Stimulated activated CD4-positive, alpha-beta T cell treated with anti-CD3 and anti-CD28 coated beads, Interleukin-12 subunit alpha, Interleukin-12 subunit beta, amount 100 ng/mL, for 48 hours (primary cell): Measurements from ENCODE around the gene UPK3A.
"Not testable (repeated sequence)": the region's sequence is repeated elsewhere in the genome, so short reads cannot be mapped to it uniquely, and the experiment has no call there.

ENCODE experiments used
- DNase-seq, 3 donors: peaks; one replicate each; pipeline ENCODE4 v3.0.0-alpha.2; 2020; ENCODE audit warnings: low read depth in 2 of 3, low spot score in 1 of 3

UPK3A gene

DNA sequence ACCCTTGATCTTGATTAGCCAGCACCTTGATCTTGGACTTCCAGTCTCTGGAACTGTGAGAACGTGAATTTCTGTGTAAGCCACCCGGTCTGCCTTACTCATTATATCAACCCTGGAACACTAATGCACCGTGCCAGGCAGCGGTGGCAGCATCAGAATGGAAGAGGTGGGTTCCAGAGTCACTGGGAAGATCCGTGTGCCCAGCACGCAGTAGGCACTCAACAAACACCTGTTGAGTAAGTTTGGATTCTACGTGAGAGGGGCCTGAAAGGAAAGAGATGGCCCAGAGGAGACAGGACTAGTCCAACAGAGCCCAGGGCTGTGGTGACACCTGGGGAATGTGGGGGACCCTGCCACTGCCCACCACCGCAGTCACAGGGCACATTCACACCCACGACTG, 6.6 kb upstream of the UPK3A start:
- DNase-seq, result no peak

DNA sequence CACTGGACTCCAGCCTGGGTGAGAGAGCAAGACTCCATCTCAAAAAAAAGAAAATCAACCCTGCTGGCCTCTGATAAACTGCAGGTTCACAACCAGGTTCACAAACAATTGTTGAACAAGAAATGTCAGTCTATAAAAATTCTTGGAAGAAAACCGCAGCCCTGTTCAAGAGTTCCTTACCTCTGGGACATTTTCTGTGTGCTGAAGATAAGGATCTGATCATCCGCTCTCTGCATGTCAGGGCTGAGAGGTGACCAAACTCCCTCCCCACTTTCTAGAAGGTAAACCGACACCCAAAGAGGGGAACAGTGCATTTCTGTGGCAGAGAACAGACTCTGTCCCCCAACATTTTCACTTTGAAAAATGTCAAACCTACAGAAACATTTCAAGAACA, 4.2 kb upstream of the UPK3A start:
- no peak for DNase-seq

DNA sequence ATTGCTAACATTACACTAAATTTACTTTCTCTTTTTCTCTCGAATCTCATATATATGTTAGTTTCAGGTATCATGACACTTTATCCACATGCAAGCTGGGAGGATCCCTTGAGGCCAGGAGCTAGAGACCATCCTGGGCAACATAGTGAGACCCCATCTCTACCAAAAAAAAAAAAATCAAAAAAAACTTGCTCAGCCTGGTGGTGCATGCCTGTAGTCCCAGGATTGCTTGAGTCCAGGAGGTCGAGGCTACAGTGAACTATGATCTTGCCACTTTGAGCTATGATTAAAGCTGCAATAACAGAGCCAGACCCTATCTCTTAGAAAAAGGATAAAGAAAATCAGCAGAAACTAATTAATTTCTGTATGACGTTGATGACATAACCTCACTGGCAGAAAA, 3.7 kb upstream of the UPK3A start:
- DNase-seq, result no peak

DNA sequence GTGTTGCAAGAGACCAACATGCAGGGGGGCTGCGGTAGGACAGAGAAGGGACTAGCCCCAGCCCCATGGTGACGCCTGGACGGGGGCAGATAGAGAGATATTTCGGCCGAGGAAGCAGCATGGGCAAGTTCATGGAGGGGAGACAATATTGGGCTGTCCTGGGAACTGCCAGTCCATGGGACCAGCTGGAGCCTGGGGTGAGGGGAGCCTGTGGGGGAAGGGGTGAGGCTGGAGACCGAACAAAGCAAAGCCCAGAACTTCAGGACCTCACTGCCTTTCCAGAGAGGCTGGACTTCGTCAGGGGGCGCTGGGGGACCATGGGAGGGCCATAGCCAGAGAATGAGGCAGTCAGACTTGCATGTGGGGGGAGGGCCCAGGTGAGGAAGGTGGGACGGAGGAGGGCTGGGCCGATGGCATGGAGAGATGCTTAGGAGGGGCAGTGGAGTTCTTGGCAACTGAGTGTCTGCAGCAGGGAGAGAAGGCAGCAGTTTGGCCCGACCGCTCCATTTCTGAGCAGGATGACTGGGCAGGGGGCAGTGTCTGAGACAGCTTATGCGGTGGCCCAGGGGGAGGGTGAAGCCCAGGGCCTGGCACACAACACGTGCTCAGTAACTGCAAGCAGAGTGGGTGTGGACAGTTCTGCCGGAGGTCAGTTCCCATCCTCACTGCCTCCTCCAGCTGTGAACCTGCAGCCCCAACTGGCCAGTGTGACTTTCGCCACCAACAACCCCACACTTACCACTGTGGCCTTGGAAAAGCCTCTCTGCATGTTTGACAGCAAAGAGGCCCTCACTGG, 712 bp downstream of the UPK3A start:
- no peak for DNase-seq

DNA sequence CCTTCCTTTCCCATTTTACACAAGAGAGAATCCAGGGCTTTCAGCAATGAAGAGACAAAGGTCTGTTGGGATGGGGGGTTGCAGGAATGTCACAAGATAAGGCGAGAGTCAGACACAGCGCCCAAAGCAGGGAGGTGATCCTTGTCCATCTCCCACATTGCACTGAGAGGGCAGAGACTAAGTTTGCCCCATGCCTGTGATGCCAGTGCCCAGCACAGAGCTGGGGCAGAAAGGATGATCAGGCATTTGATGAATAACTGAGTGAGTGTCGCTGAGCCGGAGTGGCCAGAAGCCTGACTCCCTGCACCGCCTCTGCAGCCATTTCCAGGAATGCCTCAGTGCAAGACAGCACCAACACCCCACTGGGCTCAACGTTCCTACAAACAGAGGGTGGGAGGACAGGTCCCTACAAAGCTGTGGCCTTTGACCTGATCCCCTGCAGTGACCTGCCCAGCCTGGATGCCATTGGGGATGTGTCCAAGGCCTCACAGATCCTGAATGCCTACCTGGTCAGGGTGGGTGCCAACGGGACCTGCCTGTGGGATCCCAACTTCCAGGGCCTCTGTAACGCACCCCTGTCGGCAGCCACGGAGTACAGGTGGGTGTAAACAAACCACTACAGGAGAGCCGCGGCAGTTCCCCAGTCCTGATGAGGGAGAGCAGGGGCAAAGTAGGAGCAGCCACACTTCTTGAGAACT, 2.3 kb downstream of the UPK3A start:
- DNase-seq, result no peak

DNA sequence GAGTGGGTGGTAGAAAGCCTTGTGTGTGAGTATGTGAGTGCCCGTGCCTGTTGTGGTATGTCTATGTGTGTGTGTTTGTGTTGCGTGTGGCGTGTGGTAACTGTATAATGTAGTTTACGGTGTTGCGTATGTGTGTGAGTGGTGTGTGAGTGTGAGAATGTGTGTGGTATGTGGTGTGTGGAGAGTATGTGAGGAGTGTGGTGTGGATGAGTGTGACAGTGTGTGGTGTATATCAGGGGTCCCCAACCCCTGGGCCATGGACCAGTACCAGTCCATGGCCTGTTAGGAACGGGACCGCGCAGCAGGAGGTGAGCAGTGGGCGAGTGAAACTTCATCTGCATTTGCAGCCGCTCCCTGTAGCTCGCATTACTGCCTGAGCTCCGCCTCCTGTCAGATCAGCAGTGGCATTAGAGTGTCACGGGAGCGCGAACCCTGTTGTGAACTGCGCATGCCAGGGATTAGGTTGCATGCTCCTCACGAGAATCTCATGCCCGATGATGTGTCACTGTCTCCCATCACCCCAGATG, 5.7 kb downstream of the UPK3A start:
- no peak for DNase-seq

DNA sequence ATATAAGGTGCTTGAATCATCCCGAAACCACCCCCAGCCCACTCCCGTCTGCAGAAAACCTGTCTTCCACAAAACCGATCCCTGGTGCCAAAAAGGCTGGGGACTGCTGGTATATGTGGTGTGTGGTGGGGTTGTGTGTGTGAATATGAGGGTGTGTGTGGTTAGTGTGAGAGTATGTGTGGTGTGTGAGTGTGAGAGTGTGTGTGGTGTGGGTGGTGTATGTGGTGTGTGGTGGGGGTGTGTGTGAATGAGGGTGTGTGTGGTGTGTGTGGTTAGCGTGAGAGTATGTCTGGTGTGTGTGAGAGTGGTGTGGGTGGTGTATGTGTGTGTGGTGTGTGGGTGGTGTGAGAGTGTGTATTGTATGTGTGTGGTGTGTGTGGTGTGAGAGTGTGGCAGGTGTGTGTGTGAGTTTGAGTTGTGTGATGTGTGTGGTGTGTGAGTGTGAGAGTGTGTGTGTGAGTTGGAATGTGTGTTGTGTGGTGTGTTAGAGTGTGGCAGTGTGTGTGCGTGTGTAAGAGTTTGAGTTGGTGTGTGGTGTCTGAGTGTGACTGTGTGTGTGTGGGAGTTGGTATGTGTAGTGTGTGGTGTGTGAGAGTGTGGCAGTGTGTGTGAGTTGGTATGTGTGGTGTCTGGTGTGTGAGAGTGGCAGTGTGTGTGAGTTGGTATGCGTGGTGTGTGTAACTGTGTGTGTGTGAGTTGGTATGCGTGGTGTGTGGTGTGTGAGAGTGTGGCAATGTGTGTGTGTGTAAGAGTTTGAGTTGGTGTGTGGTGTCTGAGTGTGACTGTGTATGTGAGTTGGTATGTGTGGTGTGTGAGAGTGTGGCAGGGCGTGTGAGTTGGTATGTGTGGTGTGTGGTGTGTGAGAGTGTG, 6.5 kb downstream of the UPK3A start:
- no peak for DNase-seq

DNA sequence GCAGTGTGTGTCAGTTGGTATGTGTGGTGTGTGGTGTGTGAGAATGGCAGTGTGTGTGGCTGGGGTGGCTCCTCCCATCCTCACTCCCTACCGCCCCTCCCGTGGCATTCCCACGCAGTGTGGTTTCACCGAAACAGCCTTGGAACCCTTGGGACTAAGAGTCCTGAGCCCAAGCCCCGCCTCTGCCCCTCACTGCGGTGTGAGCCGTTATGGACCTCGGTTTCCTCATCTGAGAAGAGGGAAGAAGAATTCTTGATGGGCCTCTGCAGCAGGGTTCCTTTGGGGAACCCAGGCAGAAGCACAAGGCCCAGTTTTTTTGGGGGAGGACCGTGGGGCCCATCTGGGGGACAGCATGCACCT, 7.2 kb downstream of the UPK3A start:
- no peak for DNase-seq

DNA sequence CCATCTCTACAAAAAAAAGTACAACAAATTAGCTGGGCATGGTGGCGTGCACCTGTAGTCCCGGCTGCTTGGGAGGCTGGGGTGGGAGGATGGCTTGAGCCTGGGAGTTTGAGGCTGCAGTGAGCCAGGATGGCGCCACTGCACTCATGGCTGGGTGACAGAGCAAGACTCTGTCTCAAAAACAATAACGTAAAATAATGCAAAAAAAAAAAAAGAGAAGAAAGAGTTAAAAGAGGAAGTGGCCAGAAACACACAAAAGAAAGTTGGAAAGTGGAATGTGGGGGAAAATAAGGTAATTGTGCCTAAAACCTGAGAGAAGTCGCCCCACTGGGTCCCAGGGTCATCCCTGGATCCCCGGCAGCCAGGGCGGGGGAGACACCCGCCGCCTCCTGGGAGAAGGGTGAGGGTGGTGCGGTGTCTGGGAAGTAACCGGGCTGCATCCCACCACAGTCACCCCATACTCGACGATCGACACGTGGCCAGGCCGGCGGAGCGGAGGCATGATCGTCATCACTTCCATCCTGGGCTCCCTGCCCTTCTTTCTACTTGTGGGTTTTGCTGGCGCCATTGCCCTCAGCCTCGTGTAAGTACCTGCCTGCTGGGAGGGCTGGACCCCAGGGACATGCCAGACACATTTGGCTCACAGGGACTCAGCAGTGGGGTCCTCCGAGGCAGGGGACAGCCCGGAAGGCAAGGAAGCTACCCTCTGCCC, 8.1 kb downstream of the UPK3A start:
- no peak for DNase-seq

DNA sequence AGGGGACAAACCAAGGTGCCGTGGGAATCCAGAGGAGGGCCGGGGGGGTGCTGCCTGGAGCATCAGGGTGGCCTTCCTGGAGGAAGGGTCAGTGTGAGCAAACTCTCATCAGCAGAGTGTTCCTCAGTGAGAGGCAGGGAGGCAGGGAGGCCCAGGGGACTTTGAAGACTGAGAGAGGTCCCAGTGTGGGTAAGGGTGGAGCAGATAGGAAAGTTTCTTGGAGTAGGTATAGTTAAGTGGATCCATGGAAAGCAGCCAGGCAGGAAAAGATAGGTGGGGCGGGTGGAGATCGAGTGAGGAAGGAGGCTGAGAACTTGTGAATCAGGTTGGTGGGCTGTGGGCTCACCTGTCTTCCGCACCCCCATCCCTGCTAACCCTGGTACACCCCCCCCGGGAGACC, 9.3 kb downstream of the UPK3A start:
- DNase-seq, result no peak

DNA sequence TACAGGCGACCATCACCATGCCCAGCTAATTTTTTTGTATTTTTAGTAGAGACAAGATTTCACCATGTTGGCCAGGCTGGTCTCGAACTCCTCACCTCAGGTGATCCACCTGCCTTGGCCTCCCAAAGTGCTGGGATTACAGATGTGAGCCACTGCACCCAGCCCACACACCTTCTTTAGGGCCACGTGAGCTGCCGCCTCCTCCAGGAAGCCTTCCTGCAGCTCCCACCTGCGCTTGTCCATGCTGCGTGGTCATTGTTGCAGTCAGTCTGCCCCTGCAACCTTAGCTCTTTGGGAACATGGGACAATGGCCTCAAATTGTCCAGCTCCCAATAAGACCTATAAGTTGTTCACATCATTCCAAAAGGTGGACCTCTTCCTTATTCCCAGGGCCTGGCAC, 10.3 kb downstream of the UPK3A start:
- DNase-seq, result not testable (repeated sequence)

DNA sequence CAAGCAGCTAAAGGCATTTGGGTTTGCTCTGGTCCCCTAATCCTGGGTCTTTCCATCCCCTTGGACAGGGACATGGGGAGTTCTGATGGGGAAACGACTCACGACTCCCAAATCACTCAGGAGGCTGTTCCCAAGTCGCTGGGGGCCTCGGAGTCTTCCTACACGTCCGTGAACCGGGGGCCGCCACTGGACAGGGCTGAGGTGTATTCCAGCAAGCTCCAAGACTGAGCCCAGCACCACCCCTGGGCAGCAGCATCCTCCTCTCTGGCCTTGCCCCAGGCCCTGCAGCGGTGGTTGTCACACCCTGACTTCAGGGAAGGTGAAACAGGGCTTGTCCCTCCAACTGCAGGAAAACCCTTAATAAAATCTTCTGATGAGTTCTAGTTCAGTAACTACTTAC, 10.7 kb downstream of the UPK3A start:
- DNase-seq, result no peak

DNA sequence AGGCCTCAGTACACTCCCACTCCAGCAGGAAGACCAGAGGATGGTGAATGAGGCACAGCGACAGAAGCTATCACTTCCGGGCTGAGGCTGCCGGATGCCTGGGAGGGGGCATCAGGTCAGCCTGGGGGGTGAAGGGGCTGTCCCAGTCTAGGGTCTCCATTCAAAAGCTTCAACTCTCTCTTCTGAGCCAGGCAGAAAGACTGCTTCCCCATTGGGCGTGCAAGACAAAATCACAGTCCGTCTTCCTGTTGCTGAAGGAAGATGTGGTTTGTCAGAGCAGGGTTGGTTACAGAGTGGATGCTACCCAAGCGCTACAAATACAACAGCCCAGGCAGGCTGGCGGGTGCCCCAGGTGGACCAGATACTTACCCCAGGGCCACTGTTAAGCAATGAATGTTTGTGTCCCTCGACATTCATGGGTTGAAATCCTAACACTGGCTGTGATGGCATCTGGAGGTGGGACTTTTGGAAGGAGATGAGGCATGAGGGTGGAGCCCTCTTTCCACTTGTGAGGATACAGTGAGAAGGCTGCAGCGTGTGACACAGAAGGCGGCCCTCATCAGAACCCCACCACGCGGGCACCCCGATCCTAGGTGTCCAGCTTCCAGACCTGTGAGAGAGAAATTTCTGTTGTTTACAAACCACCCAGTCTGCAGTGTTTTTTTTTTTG, 12.0 kb downstream of the UPK3A start:
- no peak for DNase-seq

DNA sequence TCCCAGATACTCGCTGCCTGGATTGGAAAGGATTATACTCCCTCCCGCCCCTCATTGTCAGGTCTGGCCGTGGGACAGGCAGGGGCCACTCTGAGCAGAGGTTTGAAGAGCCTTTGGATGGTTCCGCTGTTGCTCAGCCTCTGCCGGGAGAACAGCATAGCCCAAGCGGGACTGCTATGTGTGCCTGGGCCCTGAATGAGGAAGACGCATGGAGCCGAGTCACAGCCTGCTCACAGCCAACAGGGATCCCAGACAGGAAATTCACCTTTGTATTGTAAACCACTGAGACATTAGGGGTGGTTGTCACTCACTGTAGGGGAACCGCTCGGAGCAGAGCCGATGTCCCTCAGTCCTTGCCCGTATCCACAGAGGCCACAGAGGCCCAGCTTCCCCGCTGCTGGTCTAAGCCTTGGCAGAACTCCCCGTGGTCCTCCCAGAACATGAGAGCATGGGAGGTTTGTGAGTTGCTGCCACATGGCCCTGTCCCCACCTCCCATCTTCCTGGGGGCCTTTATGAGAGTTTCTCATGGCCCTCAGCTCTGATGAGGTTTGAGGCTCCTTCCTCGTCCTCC, 14.3 kb downstream of the UPK3A start:
- no peak for DNase-seq

DNA sequence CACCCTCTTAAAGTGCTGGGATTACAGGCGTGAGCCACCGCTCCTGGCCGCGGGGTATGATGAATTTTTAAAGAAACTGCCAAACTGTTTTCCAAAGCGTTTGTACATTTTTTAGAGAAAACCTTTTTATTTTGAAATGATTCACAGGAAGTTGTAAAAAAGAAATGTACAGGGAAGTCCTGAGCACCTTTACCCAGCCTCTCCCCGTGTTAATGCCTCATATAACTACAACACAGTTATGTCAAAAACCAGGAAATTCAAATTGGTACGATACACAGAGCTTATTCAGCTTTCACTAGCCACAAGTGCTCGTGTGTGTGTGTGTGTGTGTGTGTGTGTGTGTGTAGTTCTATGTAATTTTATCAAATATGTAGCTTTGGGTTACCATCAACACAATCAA, 18.0 kb downstream of the UPK3A start:
- DNase-seq, result no peak

DNA sequence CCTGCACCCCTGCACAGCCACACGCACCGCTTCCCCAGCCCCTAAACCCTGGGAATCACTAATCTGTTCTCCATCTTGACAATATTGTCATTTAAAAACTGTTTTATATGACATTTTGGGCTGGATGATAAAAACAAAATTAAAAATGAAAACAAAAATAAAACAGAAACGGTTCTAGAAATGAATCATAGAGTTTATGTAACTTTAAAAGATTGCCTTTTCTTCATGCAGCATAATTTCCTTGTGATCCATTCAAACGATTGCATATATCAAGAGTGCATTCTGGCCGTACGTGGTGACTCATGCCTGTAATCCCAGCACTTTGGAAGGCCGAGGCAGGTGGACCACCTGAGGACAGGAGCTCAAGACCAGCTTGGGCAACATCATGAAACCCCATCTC, 18.4 kb downstream of the UPK3A start:
- no peak for DNase-seq

DNA sequence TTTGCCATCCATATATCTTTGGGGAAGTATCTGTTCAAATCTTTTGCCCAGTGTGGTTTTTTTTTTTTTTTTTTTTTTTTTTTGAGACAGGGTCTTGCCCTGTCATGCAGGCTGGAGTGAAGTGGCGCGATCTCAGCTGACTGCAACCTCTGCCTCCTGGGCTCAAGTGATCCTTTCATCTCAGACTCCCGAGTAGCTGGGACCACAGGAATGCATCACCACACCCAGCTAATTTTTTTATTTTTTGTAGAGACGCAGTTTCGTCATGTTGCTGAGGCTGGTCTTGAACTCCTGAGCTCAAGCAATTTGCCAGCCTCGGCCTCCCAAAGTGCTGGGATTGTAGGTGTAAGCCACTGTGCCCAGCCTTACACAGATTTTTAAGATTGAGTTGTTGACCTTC, 20.2 kb downstream of the UPK3A start:
- no peak for DNase-seq

DNA sequence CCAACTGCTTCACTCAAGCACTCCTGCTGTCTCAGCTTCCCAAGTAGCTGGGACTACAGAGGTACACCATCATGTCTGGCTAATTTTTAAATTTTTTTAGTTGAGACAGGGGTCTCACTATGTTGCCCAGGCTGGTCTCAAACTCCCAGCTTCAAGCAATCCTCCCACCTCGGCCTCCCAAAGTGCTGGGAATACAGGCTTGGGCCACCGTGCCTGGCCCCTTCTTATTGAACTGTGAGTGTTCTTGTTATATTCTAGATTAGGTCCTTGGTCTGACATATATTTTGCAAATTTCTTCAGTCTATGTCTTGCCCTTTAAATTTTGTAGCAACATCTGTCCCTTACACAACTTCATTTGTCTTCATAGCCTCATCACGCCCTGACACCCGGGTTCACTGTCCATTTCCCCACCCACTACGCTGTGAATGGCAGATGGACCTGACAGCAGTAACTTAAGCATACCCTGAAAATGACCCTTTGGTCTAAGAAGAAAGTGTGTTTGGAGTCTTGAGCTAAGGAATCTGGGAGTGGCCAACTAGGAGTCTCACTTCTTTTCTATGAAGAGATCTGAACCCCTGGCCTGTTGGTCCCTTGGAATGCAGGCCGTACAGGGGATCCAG, 20.8 kb downstream of the UPK3A start:
- DNase-seq, result no peak

DNA sequence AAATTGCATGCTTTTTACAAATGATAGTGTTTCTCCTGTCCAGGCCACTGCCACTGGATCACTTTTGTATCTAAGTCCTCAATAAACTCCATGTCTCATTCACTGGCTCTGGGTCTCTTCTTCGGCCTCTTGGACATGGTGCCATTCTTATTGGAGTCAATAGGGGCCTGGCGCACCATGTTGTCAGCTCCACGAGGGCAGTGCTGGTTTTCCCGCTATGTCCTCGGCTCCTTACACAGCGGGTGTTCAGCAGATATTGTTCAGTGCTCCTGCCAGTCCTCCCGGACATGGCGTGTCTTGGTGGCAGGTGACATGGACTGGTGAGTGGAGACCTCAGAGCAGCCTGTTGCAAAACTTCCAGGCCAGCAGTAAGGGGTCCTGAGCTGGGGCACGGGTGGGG, 21.4 kb downstream of the UPK3A start:
- no peak for DNase-seq
